GM18508 (cell line): ENCODE data around the gene CDH4.

Experiments used
- ATAC-seq: cut with Tn5 transposase; IDR thresholded peaks from one replicate; pipeline ENCODE4 v1.9.1; 2021; ENCODE audit warnings: moderate number of reproducible peaks; ENCODE audit not compliant: insufficient read depth, unreplicated experiment

CDH4 gene

DNA sequence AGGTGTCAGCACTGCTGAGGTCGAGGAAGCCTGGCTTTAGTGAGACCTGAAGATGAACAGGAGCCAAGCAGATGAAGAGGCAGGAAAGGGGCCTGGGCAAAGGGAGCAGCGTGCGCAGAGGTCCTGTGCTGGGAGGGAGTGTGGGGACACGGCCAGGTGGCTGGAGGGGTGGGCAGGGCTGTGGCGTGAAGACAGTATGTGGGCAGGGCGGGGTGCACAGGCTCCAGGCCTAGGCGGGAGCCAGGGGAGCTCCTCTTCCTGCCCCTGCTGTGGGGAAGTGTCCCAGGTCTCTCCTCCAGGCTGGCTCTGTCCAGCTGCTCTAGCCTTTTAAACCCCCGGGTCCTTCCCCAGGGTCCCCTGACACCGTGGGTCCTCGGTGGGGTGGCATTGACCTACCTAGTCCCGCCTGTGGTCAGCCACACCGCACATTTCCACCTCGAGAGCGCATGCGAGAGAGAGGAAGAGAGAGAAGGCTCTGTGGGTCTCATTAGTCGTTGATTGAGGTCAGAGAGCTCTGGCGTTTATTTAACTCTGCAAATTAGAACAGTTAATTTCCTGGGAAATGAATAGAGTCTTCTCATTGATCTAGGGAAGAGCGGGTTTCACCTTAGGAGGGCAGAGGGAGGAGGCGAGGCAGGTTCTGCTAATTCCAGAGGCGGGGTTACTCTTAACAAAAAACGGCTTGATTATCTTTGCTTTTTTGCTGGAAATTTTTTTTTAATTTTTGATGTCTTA is 68.8 kb downstream of the CDH4 start:
- ATAC-seq, result no peak

GRCh38 chr20:61321481-61321880 is 69.4 kb downstream of the CDH4 start:
- ATAC-seq, result no peak

GRCh38 chr20:61322151-61322865 is 70.2 kb downstream of the CDH4 start:
- no peak for ATAC-seq

DNA sequence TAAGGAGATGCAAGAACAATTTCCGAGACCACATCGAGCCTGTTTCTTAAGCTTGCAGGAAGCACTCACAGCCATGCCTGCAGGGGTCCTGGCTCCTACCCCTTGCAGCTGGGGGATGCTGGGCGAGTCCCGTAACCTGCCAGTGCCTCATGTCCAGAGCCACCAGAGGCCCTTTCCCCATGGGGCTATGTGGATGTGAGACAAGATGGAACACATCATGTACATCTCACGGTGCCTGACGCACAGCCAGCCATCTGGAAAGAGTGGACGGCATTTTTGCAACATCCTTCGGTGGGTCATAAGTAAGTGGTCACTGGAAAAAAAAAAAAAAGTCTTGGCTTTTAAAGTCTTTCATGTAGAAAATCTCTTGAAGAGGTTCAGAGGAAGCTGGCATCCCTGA is 72.8 kb downstream of the CDH4 start:
- no peak for ATAC-seq

DNA sequence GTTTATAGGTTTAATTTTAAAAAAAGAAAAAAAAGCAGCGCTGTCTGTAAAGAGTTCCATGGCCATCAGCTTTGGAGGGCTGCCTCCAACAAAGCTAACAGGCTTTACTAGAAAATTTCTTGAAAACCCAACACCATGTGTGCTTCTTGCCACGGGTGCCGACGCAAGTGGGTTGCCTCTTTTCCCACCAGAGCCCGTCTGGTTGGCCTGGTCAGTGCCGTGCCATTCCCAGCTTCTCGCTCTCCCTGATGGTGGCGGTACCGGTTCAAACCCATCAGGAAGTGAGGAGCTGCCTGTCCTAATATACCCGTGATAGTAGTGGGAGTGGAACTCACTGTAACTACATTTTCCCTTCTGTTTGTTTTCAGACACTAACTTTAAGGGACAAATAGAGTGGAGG is 73.7 kb downstream of the CDH4 start:
- no peak for ATAC-seq

- no peak for ATAC-seq
Observed at GRCh38 chr20:61328911-61329558, 77.0 kb downstream of the CDH4 start.

DNA sequence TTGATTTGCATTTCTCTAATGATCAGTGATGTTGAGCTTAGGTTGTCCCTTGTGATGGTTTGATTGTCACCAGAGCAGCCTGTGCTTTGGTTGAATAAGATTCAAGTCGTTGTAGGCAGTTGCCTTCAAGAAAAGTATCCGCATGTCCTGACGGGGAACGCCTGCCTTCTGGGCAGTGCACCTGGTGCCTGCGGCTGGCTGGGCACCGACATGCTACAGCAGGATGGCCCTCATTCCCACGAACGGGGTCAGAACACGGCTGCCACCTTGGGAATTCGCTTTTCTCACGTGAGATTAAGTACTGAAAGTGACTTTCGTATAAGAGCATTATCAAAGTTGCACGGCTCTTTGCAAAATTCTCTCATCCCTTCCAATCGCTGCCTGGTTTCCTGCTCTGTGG is 78.4 kb downstream of the CDH4 start:
- ATAC-seq, result no peak

DNA sequence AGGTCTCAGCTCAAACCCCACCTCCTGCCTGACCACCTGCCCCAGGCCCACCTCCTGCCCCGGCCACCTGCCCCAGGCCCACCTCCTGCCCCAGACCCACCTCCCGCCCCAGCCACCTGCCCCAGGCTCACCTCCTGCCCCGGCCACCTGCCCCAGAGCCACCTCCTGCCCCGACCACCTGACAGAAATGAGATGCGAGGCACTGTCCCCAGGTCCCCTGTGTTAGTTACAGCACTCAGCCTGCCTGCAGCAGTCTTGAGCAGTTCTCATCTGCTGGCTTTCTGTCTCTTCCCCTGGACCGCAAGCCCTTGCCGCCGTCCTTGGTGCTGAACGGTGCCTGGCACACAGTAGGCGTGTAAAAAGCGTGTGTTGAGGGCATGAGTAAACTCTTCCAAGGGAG is 79.5 kb downstream of the CDH4 start:
- ATAC-seq, result no peak

- no peak for ATAC-seq
Observed at GRCh38 chr20:61332016-61332975, 80.2 kb downstream of the CDH4 start.

DNA sequence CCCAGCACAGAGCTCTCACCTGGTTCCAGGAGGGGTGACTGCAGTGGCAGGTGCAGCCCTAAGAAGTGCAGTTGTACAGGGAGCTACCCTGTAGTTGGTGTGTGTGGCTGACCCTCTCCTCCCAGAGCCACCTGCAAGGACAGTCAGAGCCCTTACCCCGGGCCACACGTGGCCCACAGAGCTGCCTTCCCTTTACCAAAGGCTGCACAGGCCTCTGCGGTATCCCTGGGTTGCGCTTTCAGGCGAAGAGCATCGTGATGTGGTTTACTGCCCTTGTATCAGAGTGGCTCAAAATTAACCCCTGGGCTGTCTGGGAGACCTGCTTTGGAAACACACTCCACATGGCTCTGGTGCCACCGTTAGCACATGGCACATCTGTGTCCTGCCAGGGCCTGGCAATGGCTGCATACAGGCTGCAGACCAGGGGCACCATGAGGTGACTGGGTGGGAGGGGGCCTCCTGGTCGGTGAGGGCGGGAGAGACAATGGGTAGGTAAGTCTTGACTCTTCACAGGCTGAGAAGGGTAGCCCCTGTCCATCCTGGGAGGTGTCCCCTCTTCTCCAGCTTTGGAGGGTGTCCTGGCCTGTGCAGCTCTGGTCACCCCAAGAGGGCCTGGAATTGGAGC is 81.5 kb downstream of the CDH4 start:
- ATAC-seq, result no peak

DNA sequence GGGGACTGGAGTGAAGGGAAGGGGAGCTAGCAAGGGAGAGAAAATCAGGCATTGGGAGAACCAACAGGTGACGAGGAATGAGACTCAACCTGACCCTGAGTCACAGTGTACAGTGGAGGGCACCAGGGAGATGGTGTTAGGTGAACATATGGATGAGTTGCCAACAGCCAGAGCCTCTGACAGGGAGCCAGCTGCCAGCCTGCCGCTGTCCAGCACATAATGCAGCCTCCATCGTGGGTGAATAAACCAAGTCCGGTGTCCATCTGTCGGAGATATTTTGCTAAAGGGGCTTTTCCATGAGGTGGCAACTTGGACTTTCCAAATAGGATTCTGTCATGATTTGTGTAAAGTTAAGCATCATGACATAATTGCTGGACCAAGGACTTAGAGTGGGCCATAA is 88.1 kb downstream of the CDH4 start:
- ATAC-seq, result no peak

DNA sequence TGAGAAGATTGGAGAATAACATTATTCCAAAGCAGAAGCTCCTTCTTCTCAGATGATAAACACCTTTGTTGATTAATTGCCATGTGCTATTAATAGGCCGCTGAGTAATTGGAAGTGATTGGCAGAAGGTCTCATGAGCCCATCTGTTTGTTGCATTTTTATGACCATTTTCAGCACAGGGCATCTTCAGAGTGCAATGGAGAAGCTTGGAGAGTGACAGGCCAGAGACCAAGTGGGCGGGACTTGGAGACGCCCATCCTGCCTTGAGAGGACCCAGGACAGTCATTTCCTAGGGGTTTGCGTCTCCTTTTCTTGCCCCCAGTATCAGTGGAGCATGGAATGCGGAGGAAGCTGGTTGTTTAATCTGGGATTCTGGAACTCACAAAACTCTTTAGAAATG is 89.5 kb downstream of the CDH4 start:
- no peak for ATAC-seq

DNA sequence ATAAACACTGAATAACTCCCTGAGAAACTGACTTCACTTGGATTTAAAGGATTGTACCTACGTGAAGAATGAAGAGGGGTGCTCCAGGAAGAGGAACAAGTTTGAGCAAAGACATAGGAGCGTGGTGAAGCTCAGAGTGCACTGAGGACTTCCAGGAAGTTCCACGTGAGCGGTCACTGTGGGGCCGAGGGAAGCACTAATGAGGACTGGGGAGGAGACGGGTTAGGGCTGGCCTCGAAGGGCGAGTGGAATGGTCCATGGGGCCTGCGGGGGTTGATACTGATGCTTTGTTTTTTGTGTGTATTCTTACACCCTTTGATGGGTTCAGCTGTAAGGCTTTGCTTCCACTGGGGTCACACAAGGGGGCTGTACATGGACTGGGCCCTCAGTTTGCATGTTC is 91.9 kb downstream of the CDH4 start:
- ATAC-seq, result no peak

- no peak for ATAC-seq
Observed at GRCh38 chr20:61345656-61346055, 93.6 kb downstream of the CDH4 start.

- ATAC-seq, result no peak
Observed at GRCh38 chr20:61346996-61347395, 94.9 kb downstream of the CDH4 start.

DNA sequence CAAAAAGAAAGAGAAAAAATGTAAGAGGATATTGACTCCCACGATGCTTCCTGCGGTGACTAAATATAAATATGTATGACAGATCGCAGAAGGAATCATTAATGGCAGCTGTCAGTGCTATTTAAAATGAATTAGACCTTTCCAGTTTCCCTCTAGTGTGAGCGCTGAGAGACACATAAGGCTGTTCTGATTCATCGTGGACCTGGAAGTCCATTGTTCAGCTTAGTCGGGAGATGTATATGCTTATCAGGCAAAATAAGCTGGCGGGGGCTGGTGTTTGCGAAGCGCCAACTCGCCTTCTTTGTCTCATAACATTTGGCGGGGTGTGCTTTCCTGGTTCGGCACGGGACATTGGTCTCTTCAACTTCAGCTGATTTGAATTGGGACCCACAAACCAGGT is 95.4 kb downstream of the CDH4 start:
- ATAC-seq, result no peak

DNA sequence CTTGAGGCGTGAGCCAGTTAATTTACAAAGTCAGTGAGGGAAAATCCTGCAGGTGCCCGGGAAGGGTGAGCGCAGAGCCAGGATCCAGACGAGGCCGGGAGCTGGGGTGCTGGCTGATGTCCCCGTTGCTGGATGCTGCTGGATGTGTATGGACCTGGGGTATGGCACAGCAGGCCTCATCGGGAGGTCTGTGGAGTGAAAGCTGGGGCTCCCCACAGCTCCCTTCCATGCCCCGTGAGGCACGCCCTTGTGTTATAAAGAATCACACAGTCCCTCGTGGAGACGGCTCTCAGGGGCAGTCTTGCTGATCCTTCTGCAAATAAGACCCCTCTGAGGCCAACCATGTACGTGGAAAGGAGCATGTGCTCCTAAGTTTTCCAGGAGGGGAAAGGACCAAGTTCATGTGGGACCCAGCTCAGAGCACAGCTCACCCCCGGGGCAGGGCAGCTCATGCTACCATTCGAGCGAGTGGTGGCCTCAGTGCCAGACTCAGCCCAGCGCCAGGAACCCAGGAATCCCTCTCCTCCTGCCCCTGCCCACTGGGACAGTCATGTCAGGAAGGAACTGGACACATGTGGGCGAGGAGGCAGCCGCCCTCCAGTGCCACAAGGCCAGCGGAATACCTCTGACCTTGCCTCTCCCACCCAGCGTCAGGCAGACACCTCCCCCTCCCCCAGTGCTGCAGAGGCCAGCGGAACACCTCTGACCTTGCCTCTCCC is 97.5 kb downstream of the CDH4 start:
- ATAC-seq, result no peak

DNA sequence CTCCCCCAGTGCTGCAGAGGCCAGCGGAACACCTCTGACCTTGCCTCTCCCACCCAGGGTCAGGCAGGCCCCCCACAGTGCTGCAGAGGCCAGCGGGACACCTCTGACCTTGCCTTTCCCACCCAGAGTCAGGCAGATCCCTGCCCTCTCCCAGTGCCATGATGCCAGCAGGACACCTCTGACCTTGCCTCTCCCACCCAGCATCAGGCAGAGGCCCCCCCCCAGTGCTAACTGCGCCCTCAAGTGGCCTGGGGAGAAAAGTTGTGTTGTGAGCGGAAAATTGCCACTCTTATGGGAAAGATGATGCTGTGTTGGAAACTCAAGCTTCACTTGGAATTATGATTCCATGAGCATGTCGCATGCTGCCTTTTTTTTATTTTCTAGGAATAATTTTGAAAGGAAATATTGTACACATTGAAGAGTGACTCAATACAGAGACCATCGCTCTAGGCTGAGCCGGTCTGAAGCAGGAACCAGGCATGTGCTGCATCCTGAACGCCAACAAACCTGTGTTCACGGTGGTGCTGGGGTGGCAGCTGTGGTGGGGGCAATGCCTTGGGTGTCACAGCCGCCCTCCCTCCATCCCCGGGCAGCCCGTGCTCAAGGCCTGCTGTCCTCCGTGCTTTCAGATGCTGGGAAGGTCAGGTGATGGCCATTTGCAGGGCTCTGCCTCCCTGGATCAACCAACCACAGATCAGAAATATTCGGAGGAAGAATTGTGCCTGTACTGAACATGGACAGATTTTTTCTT is 98.6 kb downstream of the CDH4 start:
- ATAC-seq, result no peak
